ENCODE measurements around the gene C16orf54.
"Not testable (repeated sequence)": the region's sequence is repeated elsewhere in the genome, so short reads cannot be mapped to it uniquely, and the experiment has no call there.

Gene C16orf54

GRCh38 chr16:29765167-29766032 lies 19.6 kb upstream of the C16orf54 start:
- TF ChIP-seq CTCF (IDR thresholded peaks at IDR 0.05; ENCODE audit: low read depth, low read length, missing control alignments) = no peak
- H3K4me3 ChIP-seq (ENCODE audit: low read depth, low read length) = no peak overlapping the region
- in situ Hi-C loops (cut with HindIII; ENCODE audit: low sequenced_read_pairs) = no loop called here
- DNase-seq (ENCODE audit: low read depth) = no peak

GRCh38 chr16:29763326-29763725 lies 17.5 kb upstream of the C16orf54 start:
- in situ Hi-C loops (cut with HindIII; ENCODE audit: low sequenced_read_pairs) = no loop called here
- H3K4me3 ChIP-seq (ENCODE audit: low read depth, low read length) = no peak overlapping the region
- no peak for TF ChIP-seq CTCF (IDR thresholded peaks at IDR 0.05; ENCODE audit: low read depth, low read length, missing control alignments)
- DNase-seq (ENCODE audit: low read depth) = no peak

GRCh38 chr16:29761882-29762281 lies 16.1 kb upstream of the C16orf54 start:
- no peak for DNase-seq (ENCODE audit: low read depth)
- TF ChIP-seq CTCF (IDR thresholded peaks at IDR 0.05; ENCODE audit: low read depth, low read length, missing control alignments) = no peak
- H3K4me3 ChIP-seq (ENCODE audit: low read depth, low read length) = no peak overlapping the region
- in situ Hi-C loops (cut with HindIII; ENCODE audit: low sequenced_read_pairs) = no loop called here

- H3K4me3 ChIP-seq (ENCODE audit: low read depth, low read length); in situ Hi-C loops (cut with HindIII; ENCODE audit: low sequenced_read_pairs); DNase-seq (ENCODE audit: low read depth): not testable (repeated sequence)
Measured at GRCh38 chr16:29761280-29761651, 15.5 kb upstream of the C16orf54 start.

- in situ Hi-C loops (cut with HindIII; ENCODE audit: low sequenced_read_pairs) = no loop called here
- no peak for TF ChIP-seq CTCF (IDR thresholded peaks at IDR 0.05; ENCODE audit: low read depth, low read length, missing control alignments)
- no peak for DNase-seq (ENCODE audit: low read depth)
- no peak overlapping the region for H3K4me3 ChIP-seq (ENCODE audit: low read depth, low read length)
Measured at GRCh38 chr16:29760567-29761279, 14.9 kb upstream of the C16orf54 start.

- no peak overlapping the region for H3K4me3 ChIP-seq (ENCODE audit: low read depth, low read length)
- in situ Hi-C loops (cut with HindIII; ENCODE audit: low sequenced_read_pairs) = no loop called here
- TF ChIP-seq CTCF (IDR thresholded peaks at IDR 0.05; ENCODE audit: low read depth, low read length, missing control alignments) = no peak
- no peak for DNase-seq (ENCODE audit: low read depth)
Measured at GRCh38 chr16:29757950-29758466, 12.2 kb upstream of the C16orf54 start.

GRCh38 chr16:29757086-29757485 lies 11.3 kb upstream of the C16orf54 start:
- in situ Hi-C loops (cut with HindIII; ENCODE audit: low sequenced_read_pairs); DNase-seq (ENCODE audit: low read depth); H3K4me3 ChIP-seq (ENCODE audit: low read depth, low read length): not testable (repeated sequence)

All from astrocyte of the cerebellum (primary cell).